Measurements from ENCODE around the gene ST3GAL3. TPM values are rescaled to one million over a fixed set of nuclear protein-coding genes. Genes with fewer than 3 reads are reported as not detected.
A peak's percentile ranks its signal among the peaks of the same experiment; 100 is the strongest.

The ST3GAL3 gene
- total RNA-seq, 1 experiment from 2014 or later = 20.0 TPM

DNA sequence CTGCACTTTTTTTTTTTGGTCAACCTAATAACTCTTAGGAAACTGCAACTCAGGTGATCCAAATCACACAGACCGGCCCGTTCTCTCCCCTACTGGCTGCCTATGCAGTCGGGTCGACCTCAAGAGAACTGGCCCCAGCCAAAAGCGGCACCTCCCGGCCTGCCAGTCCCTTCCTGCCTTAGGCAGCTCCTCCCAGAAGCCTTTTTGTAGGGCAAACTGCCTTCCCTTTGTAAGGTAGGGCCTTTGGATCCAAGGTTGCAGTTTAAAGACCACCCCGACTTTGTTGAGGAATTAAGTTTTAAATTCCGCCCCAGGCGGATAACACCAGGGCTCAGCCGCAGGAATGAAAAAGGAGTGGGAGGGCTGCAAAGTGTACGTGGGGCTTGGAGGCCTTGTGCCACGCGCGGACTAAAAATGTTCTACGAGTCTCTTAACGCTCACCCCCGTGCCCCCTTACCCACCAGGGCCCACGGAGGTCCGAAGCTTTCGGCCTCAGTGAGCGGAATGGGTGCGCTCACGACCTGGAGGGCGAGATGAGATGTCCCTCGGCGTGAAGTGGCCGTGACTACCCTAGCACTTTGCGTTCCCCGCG is 642 bp upstream of the ST3GAL3 start:
- peaks cover 33% of the 10 kb centered on the region for H3K4me1 Mint-ChIP-seq (ENCODE audit: low read depth, unreplicated experiment)
- CTCF ChIA-PET = interaction anchor here (0.7 kb wide), 1 partner anchor 228 kb away, joined by 5 read pairs; no protein-coding TSS in a partner anchor
- peaks cover 55% of the 10 kb centered on the region for H3K36me3 Mint-ChIP-seq (ENCODE audit: insufficient read depth, unreplicated experiment)
- H3K27me3 Mint-ChIP-seq (ENCODE audit: unreplicated experiment) = no peaks in the 10 kb centered on the region
- H3K4me3 Mint-ChIP-seq (ENCODE audit: low read depth, unreplicated experiment) = peak overlapping the region; percentile 92
- intact Hi-C loops (cut with micrococcal nuclease; ENCODE audit: unreplicated experiment) = no loop called here
- no peaks in the 10 kb centered on the region for H3K9me3 Mint-ChIP-seq (ENCODE audit: low read depth, unreplicated experiment)
- BruUV-seq (replicated peaks) = TSS peak; percentile 68
- TF ChIP-seq, protein P1, sequence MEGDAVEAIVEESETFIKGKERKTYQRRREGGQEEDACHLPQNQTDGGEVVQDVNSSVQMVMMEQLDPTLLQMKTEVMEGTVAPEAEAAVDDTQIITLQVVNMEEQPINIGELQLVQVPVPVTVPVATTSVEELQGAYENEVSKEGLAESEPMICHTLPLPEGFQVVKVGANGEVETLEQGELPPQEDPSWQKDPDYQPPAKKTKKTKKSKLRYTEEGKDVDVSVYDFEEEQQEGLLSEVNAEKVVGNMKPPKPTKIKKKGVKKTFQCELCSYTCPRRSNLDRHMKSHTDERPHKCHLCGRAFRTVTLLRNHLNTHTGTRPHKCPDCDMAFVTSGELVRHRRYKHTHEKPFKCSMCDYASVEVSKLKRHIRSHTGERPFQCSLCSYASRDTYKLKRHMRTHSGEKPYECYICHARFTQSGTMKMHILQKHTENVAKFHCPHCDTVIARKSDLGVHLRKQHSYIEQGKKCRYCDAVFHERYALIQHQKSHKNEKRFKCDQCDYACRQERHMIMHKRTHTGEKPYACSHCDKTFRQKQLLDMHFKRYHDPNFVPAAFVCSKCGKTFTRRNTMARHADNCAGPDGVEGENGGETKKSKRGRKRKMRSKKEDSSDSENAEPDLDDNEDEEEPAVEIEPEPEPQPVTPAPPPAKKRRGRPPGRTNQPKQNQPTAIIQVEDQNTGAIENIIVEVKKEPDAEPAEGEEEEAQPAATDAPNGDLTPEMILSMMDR (IDR thresholded peaks at IDR 0.05; ENCODE audit: unreplicated experiment) = no peak
- DNase-seq = peak; percentile 28
- peak overlapping the region; percentile 70 for H3K27ac Mint-ChIP-seq (ENCODE audit: unreplicated experiment)

GRCh38 chr1:43708002-43708410 is 670 bp downstream of the ST3GAL3 start:
- Mint-ChIP-seq H3K36me3 (ENCODE audit: insufficient read depth, unreplicated experiment) (peaks cover 53% of the 10 kb centered on the region), H3K9me3 (ENCODE audit: low read depth, unreplicated experiment) (no peaks in the 10 kb centered on the region), H3K27ac (ENCODE audit: unreplicated experiment) (peak overlapping the region; percentile 62), H3K4me3 (ENCODE audit: low read depth, unreplicated experiment) (peak overlapping the region; percentile 92), H3K4me1 (ENCODE audit: low read depth, unreplicated experiment) (peaks cover 36% of the 10 kb centered on the region), H3K27me3 (ENCODE audit: unreplicated experiment) (no peaks in the 10 kb centered on the region)
- BruUV-seq (replicated peaks) = TSS peak; percentile 50
- intact Hi-C loops (cut with micrococcal nuclease; ENCODE audit: unreplicated experiment) = no loop called here
- CTCF ChIA-PET = no interaction called here
- no peak for DNase-seq
- TF ChIP-seq, protein P1 (IDR thresholded peaks at IDR 0.05; ENCODE audit: unreplicated experiment) = no peak

GRCh38 chr1:43711049-43711448 is 3.7 kb downstream of the ST3GAL3 start:
- no peak for DNase-seq
- TF ChIP-seq, protein P1 (IDR thresholded peaks at IDR 0.05; ENCODE audit: unreplicated experiment) = no peak
- no peaks in the 10 kb centered on the region for H3K9me3 Mint-ChIP-seq (ENCODE audit: low read depth, unreplicated experiment)
- no peaks in the 10 kb centered on the region for H3K27me3 Mint-ChIP-seq (ENCODE audit: unreplicated experiment)
- H3K4me1 Mint-ChIP-seq (ENCODE audit: low read depth, unreplicated experiment) = peaks cover 31% of the 10 kb centered on the region
- H3K4me3 Mint-ChIP-seq (ENCODE audit: low read depth, unreplicated experiment) = no peak overlapping the region
- intact Hi-C loops (cut with micrococcal nuclease; ENCODE audit: unreplicated experiment) = no loop called here
- H3K27ac Mint-ChIP-seq (ENCODE audit: unreplicated experiment) = no peak overlapping the region
- CTCF ChIA-PET = no interaction called here
- H3K36me3 Mint-ChIP-seq (ENCODE audit: insufficient read depth, unreplicated experiment) = peaks cover 27% of the 10 kb centered on the region
- no TSS peak for BruUV-seq (replicated peaks)

- no TSS peak for BruUV-seq (replicated peaks)
- TF ChIP-seq, protein P1 (IDR thresholded peaks at IDR 0.05; ENCODE audit: unreplicated experiment) = no peak
- H3K36me3 Mint-ChIP-seq (ENCODE audit: insufficient read depth, unreplicated experiment) = peaks cover 20% of the 10 kb centered on the region
- H3K4me3 Mint-ChIP-seq (ENCODE audit: low read depth, unreplicated experiment) = no peak overlapping the region
- no peak overlapping the region for H3K27ac Mint-ChIP-seq (ENCODE audit: unreplicated experiment)
- H3K9me3 Mint-ChIP-seq (ENCODE audit: low read depth, unreplicated experiment) = no peaks in the 10 kb centered on the region
- H3K4me1 Mint-ChIP-seq (ENCODE audit: low read depth, unreplicated experiment) = peaks cover 24% of the 10 kb centered on the region
- no peaks in the 10 kb centered on the region for H3K27me3 Mint-ChIP-seq (ENCODE audit: unreplicated experiment)
- no peak for DNase-seq
- CTCF ChIA-PET = no interaction called here
- intact Hi-C loops (cut with micrococcal nuclease; ENCODE audit: unreplicated experiment) = no loop called here
Observed at GRCh38 chr1:43711524-43712386, 4.4 kb downstream of the ST3GAL3 start.
